Astrocyte (in vitro differentiated cells and primary cell): ENCODE results near the gene HES3.

Experiments used
- CTCF ChIP-seq: IDR thresholded peaks from 2 replicates; pipeline ENCODE4 v1.5.1; 2011; ENCODE audit warnings: low read depth, mild to moderate bottlenecking, inconsistent platforms, low read length, moderate library complexity; ENCODE audit not compliant: insufficient read depth
- EZH2 ChIP-seq: IDR thresholded peaks from 2 replicates; pipeline ENCODE4 v1.6.1; 2012; ENCODE audit warnings: mild to moderate bottlenecking, low read length, inconsistent platforms; ENCODE audit not compliant: insufficient read depth

GRCh38 chr1:6285336-6285735 is 41.4 kb downstream of the HES3 start:
- TF ChIP-seq EZH2 (no peak), CTCF (no peak)
